Panc1 (cell line): ENCODE results near the gene ATP6V1F. TPM values are rescaled to one million over a fixed set of nuclear protein-coding genes. Genes with fewer than 3 reads are reported as not detected.

ENCODE experiments used
- ATAC-seq: fragments of 200-7000 bp; cut with Tn5 transposase; 2 replicates; pipeline ENCODE4 v1.9.1; 2020; ENCODE audit warnings: mild to moderate bottlenecking, moderate library complexity
- BruUV-seq: library from RNA; stranded (reverse); fragments of 400-500 nt; replicated peaks from 2 replicates; lab custom pipeline; 2021; lab: Mats Ljungman, UMichigan
- CTCF ChIA-PET: fragments of 300-600 bp; sonication (Branson Sonifier 250); formaldehyde crosslinking; loops from one replicate; lab custom pipeline; 2022; ENCODE audit warnings: antibody characterized with exemption; lab: Charles Lee
- POLR2A ChIA-PET: fragments of 300-600 bp; sonication (Branson Sonifier 250); formaldehyde crosslinking; loops from one replicate; lab custom pipeline; 2022; ENCODE audit warnings: antibody characterized with exemption; lab: Charles Lee
- DNase-seq: peaks from one replicate; pipeline ENCODE4 v3.0.0-alpha.2; 2010; ENCODE audit warnings: low read depth, low spot score
- H3K27ac ChIP-seq: 2 replicates; pipeline ENCODE4 v1.5.1; 2011; ENCODE audit warnings: mild to moderate bottlenecking, low read length, inconsistent platforms
- H3K27me3 ChIP-seq: fragments of 200-500 bp; sonication (Bioruptor generic); 2 replicates; pipeline ENCODE4 v1.6.0; 2014; ENCODE audit warnings: low read length, inconsistent platforms; ENCODE audit not compliant: control insufficient read depth, insufficient read depth
- H3K36me3 ChIP-seq: fragments of 200-500 bp; sonication (Bioruptor generic); 2 replicates; pipeline ENCODE4 v1.5.1; 2014; ENCODE audit warnings: inconsistent platforms, mild to moderate bottlenecking, low read length, moderate library complexity; ENCODE audit not compliant: control insufficient read depth, insufficient read depth
- H3K4me1 ChIP-seq: 2 replicates; pipeline ENCODE4 v1.5.1; 2011; ENCODE audit warnings: inconsistent platforms, mild to moderate bottlenecking, low read length, moderate library complexity; ENCODE audit not compliant: control insufficient read depth, insufficient read depth
- H3K4me3 ChIP-seq, 2 experiments: 2 replicates each; pipeline ENCODE4 v1.5.1; 2011 to 2012; ENCODE audit warnings: low read depth in 2 of 2, low read length in 2 of 2, mild to moderate bottlenecking in 2 of 2, inconsistent platforms in 1 of 2, moderate library complexity in 1 of 2
- H3K9me3 ChIP-seq: fragments of 200-500 bp; sonication (Bioruptor generic); 2 replicates; pipeline ENCODE4 v1.5.1; 2014; ENCODE audit warnings: low read depth, mild to moderate bottlenecking, inconsistent platforms, low read length, moderate library complexity; ENCODE audit not compliant: control insufficient read depth, insufficient read depth
- CTCF ChIP-seq: fragments of 450-650 bp; IDR thresholded peaks from 2 replicates; pipeline ENCODE4 v1.5.1; 2017; ENCODE audit warnings: mild to moderate bottlenecking
- POLR2AphosphoS5 ChIP-seq: IDR thresholded peaks from 2 replicates; pipeline ENCODE4 v1.6.1; 2012; ENCODE audit warnings: mild to moderate bottlenecking, low read depth, low read length, moderate library complexity
- SIN3A ChIP-seq: IDR thresholded peaks from 2 replicates; pipeline ENCODE4 v1.6.1; 2012; ENCODE audit warnings: low read depth, mild to moderate bottlenecking, low read length, moderate library complexity, borderline replicate concordance; ENCODE audit not compliant: insufficient read depth
- TCF7L2 ChIP-seq: IDR thresholded peaks from 2 replicates; pipeline ENCODE4 v1.6.1; 2011; ENCODE audit warnings: mild to moderate bottlenecking, low read depth, low read length, inconsistent platforms
- in situ Hi-C: cut with HindIII; loops from 2 replicates; pipeline ENCODE4 v1.10.0; 2016; ENCODE audit warnings: low sequenced_read_pairs, low pct_unique_long_range_greater_than_20kb
- intact Hi-C: fragments of 100-400 bp; cut with micrococcal nuclease; formaldehyde crosslinking; loops from one replicate; pipeline ENCODE4 v1.10.0; 2022; ENCODE audit not compliant: unreplicated experiment
- total RNA-seq: library from RNA; stranded (reverse); gene quantifications from one replicate; pipeline ENCODE4 v1.2.1, GENCODE V29; 2021; ENCODE audit not compliant: unreplicated experiment
- TF ChIP-seq, protein P1 (sequence below), 2 experiments: IDR thresholded peaks; 2 replicates each; pipeline ENCODE4 v1.6.1; 2011 to 2012; ENCODE audit warnings: low read depth in 2 of 2, control low read depth in 1 of 2, low read length in 1 of 2, mild to moderate bottlenecking in 1 of 2, moderate library complexity in 1 of 2; ENCODE audit not compliant: insufficient read depth in 1 of 2

ATP6V1F gene
- total RNA-seq, 1 experiment from 2014 or later, result 151 TPM

GRCh38 chr7:128845987-128846386, 16.7 kb upstream of the ATP6V1F start:
- POLR2A ChIA-PET, result no interaction called here
- intact Hi-C loops, result no loop called here
- no peaks in the 10 kb centered on the region for H3K36me3 ChIP-seq

DNA sequence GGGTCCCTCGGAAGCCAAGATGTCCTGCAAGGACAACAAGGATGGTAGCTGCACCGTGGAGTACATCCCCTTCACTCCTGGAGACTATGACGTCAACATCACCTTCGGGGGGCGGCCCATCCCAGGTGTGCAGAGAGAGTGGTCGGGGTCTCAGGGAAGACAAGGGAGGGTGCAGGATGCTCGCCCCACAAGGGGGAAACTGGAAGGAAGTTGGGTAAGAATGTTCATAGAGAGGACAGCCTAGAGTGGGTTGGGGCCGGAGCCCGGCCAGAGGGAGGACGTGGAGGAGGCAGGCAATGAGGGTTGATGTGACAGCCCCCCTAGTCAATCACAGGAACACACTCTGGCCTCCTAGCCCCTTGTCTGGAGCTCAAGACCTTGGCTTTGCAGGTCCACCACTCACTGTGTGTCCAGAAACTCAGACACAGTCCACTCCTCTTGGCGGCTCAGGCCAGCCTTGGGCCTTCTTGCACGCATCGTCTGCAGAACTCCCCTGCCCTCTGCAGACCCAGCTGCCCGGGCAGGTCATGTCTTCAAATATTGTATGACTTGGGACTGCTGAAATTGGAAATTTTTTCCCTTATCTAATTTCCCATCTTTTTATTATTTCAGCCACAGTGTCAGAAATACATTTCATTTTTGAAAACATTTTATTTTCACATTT, 15.7 kb upstream of the ATP6V1F start:
- no TSS peak for BruUV-seq
- Histone ChIP-seq H3K27me3 (no peaks in the 10 kb centered on the region), H3K36me3 (no peaks in the 10 kb centered on the region), H3K27ac (no peak overlapping the region), H3K4me3 (no peak overlapping the region), H3K9me3 (no peaks in the 10 kb centered on the region), H3K4me1 (no peaks in the 10 kb centered on the region)
- in situ Hi-C loops, result no loop called here
- DNase-seq, result no peak
- intact Hi-C loops, result no loop called here
- POLR2A ChIA-PET, result no interaction called here
- TF ChIP-seq, protein P1, sequence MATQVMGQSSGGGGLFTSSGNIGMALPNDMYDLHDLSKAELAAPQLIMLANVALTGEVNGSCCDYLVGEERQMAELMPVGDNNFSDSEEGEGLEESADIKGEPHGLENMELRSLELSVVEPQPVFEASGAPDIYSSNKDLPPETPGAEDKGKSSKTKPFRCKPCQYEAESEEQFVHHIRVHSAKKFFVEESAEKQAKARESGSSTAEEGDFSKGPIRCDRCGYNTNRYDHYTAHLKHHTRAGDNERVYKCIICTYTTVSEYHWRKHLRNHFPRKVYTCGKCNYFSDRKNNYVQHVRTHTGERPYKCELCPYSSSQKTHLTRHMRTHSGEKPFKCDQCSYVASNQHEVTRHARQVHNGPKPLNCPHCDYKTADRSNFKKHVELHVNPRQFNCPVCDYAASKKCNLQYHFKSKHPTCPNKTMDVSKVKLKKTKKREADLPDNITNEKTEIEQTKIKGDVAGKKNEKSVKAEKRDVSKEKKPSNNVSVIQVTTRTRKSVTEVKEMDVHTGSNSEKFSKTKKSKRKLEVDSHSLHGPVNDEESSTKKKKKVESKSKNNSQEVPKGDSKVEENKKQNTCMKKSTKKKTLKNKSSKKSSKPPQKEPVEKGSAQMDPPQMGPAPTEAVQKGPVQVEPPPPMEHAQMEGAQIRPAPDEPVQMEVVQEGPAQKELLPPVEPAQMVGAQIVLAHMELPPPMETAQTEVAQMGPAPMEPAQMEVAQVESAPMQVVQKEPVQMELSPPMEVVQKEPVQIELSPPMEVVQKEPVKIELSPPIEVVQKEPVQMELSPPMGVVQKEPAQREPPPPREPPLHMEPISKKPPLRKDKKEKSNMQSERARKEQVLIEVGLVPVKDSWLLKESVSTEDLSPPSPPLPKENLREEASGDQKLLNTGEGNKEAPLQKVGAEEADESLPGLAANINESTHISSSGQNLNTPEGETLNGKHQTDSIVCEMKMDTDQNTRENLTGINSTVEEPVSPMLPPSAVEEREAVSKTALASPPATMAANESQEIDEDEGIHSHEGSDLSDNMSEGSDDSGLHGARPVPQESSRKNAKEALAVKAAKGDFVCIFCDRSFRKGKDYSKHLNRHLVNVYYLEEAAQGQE (IDR thresholded peaks at IDR 0.05; ENCODE audit: insufficient read depth in 1 of 2, low read depth in 2 of 2, low read length in 1 of 2), result no peak
- TF ChIP-seq POLR2AphosphoS5 (no peak), CTCF (no peak), SIN3A (no peak), TCF7L2 (no peak)
- CTCF ChIA-PET, result no interaction called here
- ATAC-seq, result no peak

More at GRCh38 chr7:128845987-128846386, 16.7 kb upstream of the ATP6V1F start:
- ATAC-seq (no peak), DNase-seq (no peak)
- in situ Hi-C loops, result no loop called here
- no peak for TF ChIP-seq TCF7L2
- TF ChIP-seq, protein P1 (IDR thresholded peaks at IDR 0.05; ENCODE audit: insufficient read depth in 1 of 2, low read depth in 2 of 2, low read length in 1 of 2), result no peak
- TF ChIP-seq SIN3A, result no peak
- TF ChIP-seq CTCF, result no peak
- Histone ChIP-seq H3K9me3 (no peaks in the 10 kb centered on the region), H3K4me3 (no peak overlapping the region), H3K4me1 (no peaks in the 10 kb centered on the region), H3K27me3 (no peaks in the 10 kb centered on the region), H3K27ac (no peak overlapping the region)
- BruUV-seq, result no TSS peak
- CTCF ChIA-PET, result no interaction called here
